Colonic mucosa (tissue), 4 donors: ENCODE results near the gene FLVCR1. TPM values are rescaled to one million over a fixed set of nuclear protein-coding genes. Genes with fewer than 3 reads are reported as not detected.

Experiments used
- DNase-seq: peaks from one replicate; pipeline ENCODE4 v3.0.0-alpha.2; 2020
- H3K27ac ChIP-seq: fragments of 200-600 bp; one replicate; pipeline ENCODE4 v1.8.0; 2021
- H3K27me3 ChIP-seq: fragments of 200-600 bp; one replicate; pipeline ENCODE4 v1.8.0; 2021
- H3K36me3 ChIP-seq: fragments of 200-600 bp; one replicate; pipeline ENCODE4 v1.8.0; 2021
- H3K4me1 ChIP-seq: fragments of 200-600 bp; one replicate; pipeline ENCODE4 v1.8.0; 2021; ENCODE audit warnings: mild to moderate bottlenecking
- H3K4me3 ChIP-seq: fragments of 200-600 bp; one replicate; pipeline ENCODE4 v1.8.0; 2021
- H3K9ac ChIP-seq, 2 donors: one replicate each; pipeline ENCODE4 v1.7.0; 2013; ENCODE audit warnings: control low read depth in 2 of 2, low read depth in 2 of 2, low read length in 2 of 2
- H3K9me3 ChIP-seq: fragments of 200-600 bp; one replicate; pipeline ENCODE4 v1.8.0; 2021
- CTCF ChIP-seq: fragments of 200-600 bp; IDR thresholded peaks from one replicate; pipeline ENCODE4 v1.8.0; 2022; ENCODE audit warnings: antibody characterized with exemption, mild to moderate bottlenecking
- intact Hi-C: fragments of 100-400 bp; cut with DNase I; formaldehyde crosslinking; loops from one replicate; pipeline ENCODE4 v1.14.1; 2022
- total RNA-seq, 2 donors: library from RNA; stranded (reverse); fragmentation: NEBNext Ultra II Directional in 1 of 2; extraction: Animal tissue kit (Norgen Biotek cat#: 25700) in 1 of 2; gene quantifications; one replicate each; pipeline ENCODE4 v1.2.1, GENCODE V29; 2021
- donor health status: healthy.
- donor health status: DM: no; HTN: no; CAD: no.
- donor health status: DM: no; HTN: no; CAD: no.

FLVCR1 gene
- total RNA-seq, 2 donors from 2014 or later: 8.8 to 12.6 TPM

DNA sequence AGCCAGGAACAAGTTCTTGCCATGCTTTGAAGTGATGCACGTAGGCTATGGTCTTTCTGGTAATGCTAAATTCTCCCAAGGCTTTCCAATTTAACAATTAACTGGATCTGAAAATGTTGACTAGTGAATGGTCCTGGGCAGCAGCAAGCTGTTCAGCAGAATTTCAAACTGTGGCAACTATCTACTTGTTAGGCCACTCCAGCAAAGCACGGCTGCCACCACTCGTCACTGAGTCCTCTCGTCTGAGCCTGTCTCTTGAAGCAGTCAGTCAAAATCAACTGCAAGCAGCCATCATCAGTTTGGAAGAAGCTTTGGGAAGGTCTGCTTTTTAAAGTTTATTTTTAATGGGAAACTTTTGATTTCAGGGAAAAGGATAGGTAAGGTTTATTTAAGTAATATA is 6.1 kb downstream of the FLVCR1 start:
- no peaks in the 10 kb centered on the region for H3K27me3 ChIP-seq
- H3K9ac ChIP-seq: no peak overlapping the region
- no peak for TF ChIP-seq CTCF
- H3K36me3 ChIP-seq: no peaks in the 10 kb centered on the region
- intact Hi-C loops: loop anchor here (10.0 kb wide), 1 partner anchor 49 kb away; no protein-coding TSS in a partner anchor
- H3K4me1 ChIP-seq: peaks cover 13% of the 10 kb centered on the region
- H3K4me3 ChIP-seq: no peak overlapping the region
- no peaks in the 10 kb centered on the region for H3K9me3 ChIP-seq
- H3K27ac ChIP-seq: no peak overlapping the region
- DNase-seq: no peak

GRCh38 chr1:212867192-212867591 is 9.1 kb downstream of the FLVCR1 start:
- no peak for DNase-seq
- Histone ChIP-seq H3K4me1 (no peaks in the 10 kb centered on the region), H3K9ac (no peak overlapping the region), H3K27ac (no peak overlapping the region), H3K4me3 (no peak overlapping the region), H3K36me3 (no peaks in the 10 kb centered on the region), H3K27me3 (no peaks in the 10 kb centered on the region), H3K9me3 (no peaks in the 10 kb centered on the region)
- intact Hi-C loops: loop anchor here (10.0 kb wide), 1 partner anchor 52 kb away; no protein-coding TSS in a partner anchor
- TF ChIP-seq CTCF: no peak

- Histone ChIP-seq H3K27me3 (no peaks in the 10 kb centered on the region), H3K27ac (no peak overlapping the region), H3K9me3 (no peaks in the 10 kb centered on the region), H3K4me3 (no peak overlapping the region), H3K36me3 (no peaks in the 10 kb centered on the region), H3K4me1 (no peaks in the 10 kb centered on the region), H3K9ac (no peak overlapping the region)
- no peak for DNase-seq
- TF ChIP-seq CTCF: no peak
- intact Hi-C loops: no loop called here
Measured at GRCh38 chr1:212871976-212872375, 13.9 kb downstream of the FLVCR1 start.

GRCh38 chr1:212873518-212873917 is 15.4 kb downstream of the FLVCR1 start:
- Histone ChIP-seq H3K36me3 (no peaks in the 10 kb centered on the region), H3K4me3 (no peak overlapping the region), H3K4me1 (no peaks in the 10 kb centered on the region), H3K27ac (no peak overlapping the region), H3K9me3 (no peaks in the 10 kb centered on the region), H3K27me3 (no peaks in the 10 kb centered on the region), H3K9ac (no peak overlapping the region)
- TF ChIP-seq CTCF: no peak
- no peak for DNase-seq
- intact Hi-C loops: no loop called here

DNA sequence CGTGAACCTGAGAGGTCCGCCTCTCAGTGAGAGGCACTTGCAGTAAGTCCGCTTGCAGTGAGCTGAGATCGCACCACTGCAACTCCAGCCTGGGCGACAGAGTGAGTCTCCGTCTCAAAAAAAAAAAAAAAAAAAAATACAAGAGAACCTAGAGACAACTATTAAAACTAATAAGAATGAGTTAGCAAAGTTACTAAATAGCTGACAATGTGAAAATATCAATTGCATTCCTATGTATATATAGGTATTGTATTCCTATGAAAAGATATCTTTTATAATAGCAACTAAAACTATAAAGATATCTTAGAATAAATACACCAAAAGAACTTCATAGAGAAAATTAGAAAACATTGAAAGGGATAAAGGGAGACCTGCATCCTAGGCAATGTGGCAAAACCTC is 20.3 kb downstream of the FLVCR1 start:
- no peak for TF ChIP-seq CTCF
- no peaks in the 10 kb centered on the region for H3K4me1 ChIP-seq
- H3K4me3 ChIP-seq: no peak overlapping the region
- H3K9me3 ChIP-seq: no peaks in the 10 kb centered on the region
- H3K36me3 ChIP-seq: no peaks in the 10 kb centered on the region
- H3K27ac ChIP-seq: no peak overlapping the region
- no peaks in the 10 kb centered on the region for H3K27me3 ChIP-seq
- intact Hi-C loops: no loop called here
- DNase-seq: no peak
- H3K9ac ChIP-seq: no peak overlapping the region
